Right lobe of liver (tissue), 4 donors: ENCODE data around the gene NUP188.

Experiments
- CTCF ChIP-seq, 4 donors: fragments of 200-600 bp in 3 of 4; fragments of 450-650 bp in 1 of 4; IDR thresholded peaks; one replicate each; pipeline versions ENCODE4 v1.5.1 to v1.8.0; 2016 to 2022; ENCODE audit warnings: antibody characterized with exemption in 4 of 4, mild to moderate bottlenecking in 2 of 4
- POLR2A ChIP-seq: fragments of 450-650 bp; IDR thresholded peaks from one replicate; pipeline ENCODE4 v1.6.1; 2017; ENCODE audit warnings: antibody characterized with exemption, mild to moderate bottlenecking
- donor health status: DM: no; HTN: no; CAD: no.
- donor health status: DM: no; HTN: no; CAD: no.
- donor health status: DM: no; HTN: yes; CAD: no.

DNA sequence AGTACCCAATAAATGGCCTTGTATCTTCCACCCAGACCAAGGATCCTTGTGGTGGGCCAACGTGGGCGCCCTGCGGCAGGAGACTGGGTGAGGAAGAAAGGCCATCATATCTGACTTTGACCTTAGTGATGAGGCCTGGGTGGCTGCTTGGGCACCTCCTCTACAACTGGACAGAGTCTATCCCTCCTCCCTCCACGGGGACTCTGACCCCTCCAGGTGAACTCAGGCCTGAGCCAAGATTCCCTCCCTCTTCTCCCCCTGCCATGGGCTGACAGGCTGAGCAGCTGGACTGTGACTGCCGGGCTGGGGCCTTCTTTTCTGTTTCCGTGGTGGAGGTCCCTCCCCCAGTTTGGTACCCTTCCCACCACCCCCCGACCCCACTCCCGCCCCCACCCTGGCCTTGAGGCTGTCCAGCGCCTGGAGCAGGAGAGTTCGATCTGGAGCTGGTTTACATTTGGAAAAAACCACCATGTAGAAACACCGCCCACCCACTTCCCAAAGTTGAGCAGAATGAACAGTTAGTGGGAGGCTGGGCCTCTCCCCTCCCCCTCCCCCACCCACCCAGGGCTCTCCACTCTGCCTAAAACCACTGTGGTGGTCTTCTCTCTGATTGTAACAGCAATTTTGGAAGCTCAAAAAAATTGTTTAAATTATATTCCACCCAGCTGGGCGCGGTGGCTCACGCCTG is 28.0 kb upstream of the NUP188 start:
- TF ChIP-seq POLR2A (no peak), CTCF (IDR thresholded peaks at IDR 0.05) (no peak)
